Measurements from ENCODE around the gene SLC35F4.
"Not testable (repeated sequence)": the region's sequence is repeated elsewhere in the genome, so short reads cannot be mapped to it uniquely, and the experiment has no call there.

SLC35F4 gene

GRCh38 chr14:57869617-57870016 lies 3.7 kb upstream of the SLC35F4 start:
- no peak for DNase-seq (ENCODE audit: insufficient read length, low spot score)
- FAIRE-seq = no peak

GRCh38 chr14:57866199-57866705 lies 360 bp upstream of the SLC35F4 start:
- DNase-seq (ENCODE audit: insufficient read length, low spot score) = no peak
- no peak for TF ChIP-seq POLR2A (IDR thresholded peaks at IDR 0.05; ENCODE audit: low read depth, low read length)
- no peak for FAIRE-seq

More at GRCh38 chr14:57869617-57870016, 3.7 kb upstream of the SLC35F4 start:
- TF ChIP-seq POLR2A (IDR thresholded peaks at IDR 0.05; ENCODE audit: low read depth, low read length) = no peak

GRCh38 chr14:57865066-57865402 lies 858 bp downstream of the SLC35F4 start:
- DNase-seq (ENCODE audit: insufficient read length, low spot score) (no peak), FAIRE-seq (no peak)
- no peak for TF ChIP-seq POLR2A (IDR thresholded peaks at IDR 0.05; ENCODE audit: low read depth, low read length)

GRCh38 chr14:57864659-57865058 lies 1.2 kb downstream of the SLC35F4 start:
- no peak for FAIRE-seq
- no peak for DNase-seq (ENCODE audit: insufficient read length, low spot score)
- TF ChIP-seq POLR2A (IDR thresholded peaks at IDR 0.05; ENCODE audit: low read depth, low read length) = no peak

GRCh38 chr14:57863471-57863870 lies 2.4 kb downstream of the SLC35F4 start:
- FAIRE-seq = no peak
- TF ChIP-seq POLR2A (IDR thresholded peaks at IDR 0.05; ENCODE audit: low read depth, low read length) = no peak
- no peak for DNase-seq (ENCODE audit: insufficient read length, low spot score)

GRCh38 chr14:57855666-57856065 lies 10.2 kb downstream of the SLC35F4 start:
- not testable (repeated sequence) for FAIRE-seq; DNase-seq (ENCODE audit: insufficient read length, low spot score)

- TF ChIP-seq POLR2A (IDR thresholded peaks at IDR 0.05; ENCODE audit: low read depth, low read length) = no peak
- FAIRE-seq (no peak), DNase-seq (ENCODE audit: insufficient read length, low spot score) (no peak)
These were observed 11.3 kb downstream of the SLC35F4 start for GRCh38 chr14:57854571-57854970.

GRCh38 chr14:57851354-57851753 lies 14.5 kb downstream of the SLC35F4 start:
- no peak for TF ChIP-seq POLR2A (IDR thresholded peaks at IDR 0.05; ENCODE audit: low read depth, low read length)
- FAIRE-seq = no peak
- no peak for DNase-seq (ENCODE audit: insufficient read length, low spot score)

GRCh38 chr14:57848786-57849185 lies 17.1 kb downstream of the SLC35F4 start:
- no peak for TF ChIP-seq POLR2A (IDR thresholded peaks at IDR 0.05; ENCODE audit: low read depth, low read length)

GRCh38 chr14:57848353-57848752 lies 17.5 kb downstream of the SLC35F4 start:
- FAIRE-seq (no peak), DNase-seq (ENCODE audit: insufficient read length, low spot score) (no peak)
- TF ChIP-seq POLR2A (IDR thresholded peaks at IDR 0.05; ENCODE audit: low read depth, low read length) = no peak

More at GRCh38 chr14:57848786-57849185, 17.1 kb downstream of the SLC35F4 start:
- DNase-seq (ENCODE audit: insufficient read length, low spot score) = no peak
- FAIRE-seq = no peak

- FAIRE-seq (no peak), DNase-seq (ENCODE audit: insufficient read length, low spot score) (no peak)
- TF ChIP-seq POLR2A (IDR thresholded peaks at IDR 0.05; ENCODE audit: low read depth, low read length) = no peak
These were observed 18.2 kb downstream of the SLC35F4 start for GRCh38 chr14:57847706-57848105.

- DNase-seq (ENCODE audit: insufficient read length, low spot score) = no peak
- no peak for TF ChIP-seq POLR2A (IDR thresholded peaks at IDR 0.05; ENCODE audit: low read depth, low read length)
- FAIRE-seq = no peak
These were observed 18.8 kb downstream of the SLC35F4 start for GRCh38 chr14:57847096-57847495.

- TF ChIP-seq POLR2A (IDR thresholded peaks at IDR 0.05; ENCODE audit: low read depth, low read length) = no peak
- FAIRE-seq = no peak
These were observed 19.3 kb downstream of the SLC35F4 start for GRCh38 chr14:57846596-57846995.

GRCh38 chr14:57845802-57846531 lies 19.9 kb downstream of the SLC35F4 start:
- DNase-seq (ENCODE audit: insufficient read length, low spot score) (no peak), FAIRE-seq (peak; percentile 45)
- no peak for TF ChIP-seq POLR2A (IDR thresholded peaks at IDR 0.05; ENCODE audit: low read depth, low read length)

More at GRCh38 chr14:57846596-57846995, 19.3 kb downstream of the SLC35F4 start:
- DNase-seq (ENCODE audit: insufficient read length, low spot score) = no peak

GRCh38 chr14:57845316-57845715 lies 20.6 kb downstream of the SLC35F4 start:
- TF ChIP-seq POLR2A (IDR thresholded peaks at IDR 0.05; ENCODE audit: low read depth, low read length) = no peak
- DNase-seq (ENCODE audit: insufficient read length, low spot score) (no peak), FAIRE-seq (no peak)

Measured in H54 (cell line).